ENCODE results near the gene OXNAD1. TPM values are rescaled to one million over a fixed set of nuclear protein-coding genes. Genes with fewer than 3 reads are reported as not detected.

Gene OXNAD1
- total RNA-seq, 1 experiment from 2014 or later, result 23.7 TPM

- no peaks in the 10 kb centered on the region for H3K4me1 Mint-ChIP-seq
- no peak overlapping the region for H2BK20ac ChIP-seq (ENCODE audit: low read depth, low read length, poor library complexity, severe bottlenecking)
- H3K56ac ChIP-seq (ENCODE audit: insufficient read length, low read depth, low read length), result no peak overlapping the region
- no peak overlapping the region for H2BK120ac ChIP-seq (ENCODE audit: low read depth, low read length, poor library complexity, severe bottlenecking)
- no peak overlapping the region for H3K4me2 ChIP-seq (ENCODE audit: insufficient read depth, insufficient read length, low read length)
- H3K9ac ChIP-seq (ENCODE audit: extremely low read depth, insufficient read length, low read length), result no peak overlapping the region
- no peaks in the 10 kb centered on the region for H3K27me3 Mint-ChIP-seq (ENCODE audit: low read depth)
- H2AFZ ChIP-seq (ENCODE audit: low read length), result no peak overlapping the region
- H3K27ac Mint-ChIP-seq, result no peak overlapping the region; a peak in 1 of 7 replicates
- H3K23ac ChIP-seq (ENCODE audit: insufficient read length, low read depth, low read length), result no peak overlapping the region
- H2AK5ac ChIP-seq (ENCODE audit: insufficient read length, low read length), result no peak overlapping the region
- no peak for TF ChIP-seq CTCF (conservative IDR thresholded peaks at IDR 0.05)
- no peak overlapping the region for H3K18ac ChIP-seq (ENCODE audit: insufficient read length, low read depth, low read length)
- no peaks in the 10 kb centered on the region for H3K23me2 ChIP-seq (ENCODE audit: insufficient read length, low read depth, low read length, poor library complexity, severe bottlenecking)
- H4K91ac ChIP-seq (ENCODE audit: insufficient read length, low read depth, low read length), result no peak overlapping the region
- H2BK5ac ChIP-seq (ENCODE audit: insufficient read length, low read length), result no peak overlapping the region
- H4K20me1 ChIP-seq (ENCODE audit: control insufficient read depth, insufficient read depth, insufficient read length), result no peaks in the 10 kb centered on the region
- no CpG with 5 or more reads among the region's 3 CpGs for WGBS (ENCODE audit: extremely low coverage, insufficient read length, low lambda C conversion rate)
- H3K9me3 Mint-ChIP-seq, result no peaks in the 10 kb centered on the region
- H3K4ac ChIP-seq (ENCODE audit: low read depth, low read length), result no peak overlapping the region
- H3T11ph ChIP-seq (ENCODE audit: low read length), result no peak overlapping the region
- no peaks in the 10 kb centered on the region for H3K79me2 ChIP-seq (ENCODE audit: insufficient read depth, low read length)
- H4K5ac ChIP-seq (ENCODE audit: insufficient read length, low read depth, low read length), result no peak overlapping the region
- H2BK15ac ChIP-seq (ENCODE audit: low read depth, low read length), result no peak overlapping the region
- DNase-seq, result no peak
- H3K36me3 Mint-ChIP-seq (ENCODE audit: insufficient read depth in 1 of 3, low read depth in 3 of 3), result peaks cover 9 to 32% (median 12%) of the 10 kb centered on the region in 3 experiments
- no peaks in the 10 kb centered on the region for H3K9me3 ChIP-seq (ENCODE audit: control insufficient read depth, low read depth, low read length)
- H3K27ac ChIP-seq (ENCODE audit: insufficient read length, low read depth, low read length), result no peak overlapping the region
- no peak overlapping the region for H3K4me3 Mint-ChIP-seq
- H3K4me1 ChIP-seq (ENCODE audit: insufficient read depth, low read length), result no peaks in the 10 kb centered on the region
- H3K79me1 ChIP-seq (ENCODE audit: insufficient read depth, low read depth, low read length, poor library complexity, severe bottlenecking), result no peaks in the 10 kb centered on the region
- H3K27me3 ChIP-seq (ENCODE audit: insufficient read depth, low read length), result no peaks in the 10 kb centered on the region
- H4K8ac ChIP-seq (replicated peaks; ENCODE audit: insufficient read length, low read depth, low read length), result no peak overlapping the region
- H2BK12ac ChIP-seq (ENCODE audit: insufficient read length, low read depth, low read length), result no peak overlapping the region
- no peak overlapping the region for H3K14ac ChIP-seq (ENCODE audit: insufficient read depth, low read length)
Observed at GRCh38 chr3:16286161-16286560, 21.1 kb downstream of the OXNAD1 start.
